Thyroid gland (tissue), 4 donors: ENCODE results near the gene INAFM2.

Experiments used
- POLR2A ChIP-seq, 2 donors: fragments of 450-650 bp; IDR thresholded peaks; one replicate each; pipeline ENCODE4 v1.6.1; 2017; ENCODE audit warnings: antibody characterized with exemption in 2 of 2, mild to moderate bottlenecking in 2 of 2, moderate library complexity in 1 of 2
- TF ChIP-seq, protein P1 (sequence below), 6 experiments: fragments of 200-600 bp in 3 of 6; fragments of 450-650 bp in 3 of 6; sonication (generic) in 3 of 6; IDR thresholded peaks; one replicate each; pipeline ENCODE4 v1.5.1; 2016 to 2019; ENCODE audit warnings: antibody characterized with exemption in 6 of 6, mild to moderate bottlenecking in 2 of 6, inconsistent platforms in 1 of 6, moderate library complexity in 1 of 6

DNA sequence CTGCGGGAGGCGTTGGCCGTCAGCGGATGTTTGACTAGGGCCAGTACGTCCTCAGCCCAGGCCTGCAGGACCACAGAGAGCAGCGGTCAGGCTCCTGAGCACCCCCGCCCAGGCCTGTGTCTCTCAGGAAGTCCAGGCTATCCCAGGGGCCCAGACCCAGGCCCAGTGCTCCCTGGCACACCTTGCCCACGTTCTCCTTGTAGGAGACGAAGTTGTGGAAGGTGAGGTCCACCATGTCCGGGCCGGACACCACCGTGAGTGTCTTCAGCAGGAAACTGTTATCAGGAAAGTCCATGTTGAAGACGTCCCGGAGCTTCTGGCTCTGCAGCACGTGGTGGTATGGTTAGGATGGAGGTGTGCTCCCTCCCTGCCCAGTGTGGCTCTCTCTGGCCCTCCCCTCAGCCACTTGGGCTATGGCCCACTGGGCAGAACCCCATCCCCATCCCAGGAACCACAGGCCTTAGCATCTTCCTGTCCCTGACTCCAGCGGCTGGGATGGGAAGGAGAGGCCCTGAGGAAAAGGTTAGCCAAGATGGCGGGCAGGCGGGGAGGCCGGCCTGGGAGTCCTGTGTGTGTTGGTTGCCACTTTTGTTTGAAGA is 21.1 kb upstream of the INAFM2 start:
- TF ChIP-seq, protein P1, sequence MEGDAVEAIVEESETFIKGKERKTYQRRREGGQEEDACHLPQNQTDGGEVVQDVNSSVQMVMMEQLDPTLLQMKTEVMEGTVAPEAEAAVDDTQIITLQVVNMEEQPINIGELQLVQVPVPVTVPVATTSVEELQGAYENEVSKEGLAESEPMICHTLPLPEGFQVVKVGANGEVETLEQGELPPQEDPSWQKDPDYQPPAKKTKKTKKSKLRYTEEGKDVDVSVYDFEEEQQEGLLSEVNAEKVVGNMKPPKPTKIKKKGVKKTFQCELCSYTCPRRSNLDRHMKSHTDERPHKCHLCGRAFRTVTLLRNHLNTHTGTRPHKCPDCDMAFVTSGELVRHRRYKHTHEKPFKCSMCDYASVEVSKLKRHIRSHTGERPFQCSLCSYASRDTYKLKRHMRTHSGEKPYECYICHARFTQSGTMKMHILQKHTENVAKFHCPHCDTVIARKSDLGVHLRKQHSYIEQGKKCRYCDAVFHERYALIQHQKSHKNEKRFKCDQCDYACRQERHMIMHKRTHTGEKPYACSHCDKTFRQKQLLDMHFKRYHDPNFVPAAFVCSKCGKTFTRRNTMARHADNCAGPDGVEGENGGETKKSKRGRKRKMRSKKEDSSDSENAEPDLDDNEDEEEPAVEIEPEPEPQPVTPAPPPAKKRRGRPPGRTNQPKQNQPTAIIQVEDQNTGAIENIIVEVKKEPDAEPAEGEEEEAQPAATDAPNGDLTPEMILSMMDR (IDR thresholded peaks at IDR 0.05) = no peak
- TF ChIP-seq POLR2A (IDR thresholded peaks at IDR 0.05) = no peak
